ENCODE data around the gene SLC24A3.

SLC24A3 gene

GRCh38 chr20:19241440-19241839 is 29.0 kb downstream of the SLC24A3 start:
- no peak for DNase-seq (ENCODE audit: low spot score)

DNA sequence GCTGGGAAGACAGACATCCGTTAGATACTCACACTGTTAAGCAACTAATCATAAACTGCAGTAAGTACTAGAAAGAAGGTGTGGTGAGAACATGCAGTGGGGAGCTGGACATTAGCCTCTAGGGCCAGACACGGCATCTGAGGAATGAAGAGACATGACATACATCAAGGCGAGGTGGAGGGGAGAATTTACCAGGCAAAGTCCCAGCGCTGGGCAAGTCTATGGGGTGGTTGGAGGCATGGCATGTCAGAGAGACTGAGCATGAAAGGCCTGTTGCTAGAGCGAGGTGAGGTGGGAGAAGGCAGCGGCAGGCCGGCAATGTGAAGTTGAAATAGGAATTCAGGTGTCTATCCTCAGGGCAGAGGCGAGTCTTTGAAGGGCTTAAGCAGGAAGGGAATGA is 31.8 kb downstream of the SLC24A3 start:
- no peak for DNase-seq (ENCODE audit: low spot score)

GRCh38 chr20:19249106-19249879 is 36.9 kb downstream of the SLC24A3 start:
- peak; percentile 6 for DNase-seq (ENCODE audit: low spot score)

DNA sequence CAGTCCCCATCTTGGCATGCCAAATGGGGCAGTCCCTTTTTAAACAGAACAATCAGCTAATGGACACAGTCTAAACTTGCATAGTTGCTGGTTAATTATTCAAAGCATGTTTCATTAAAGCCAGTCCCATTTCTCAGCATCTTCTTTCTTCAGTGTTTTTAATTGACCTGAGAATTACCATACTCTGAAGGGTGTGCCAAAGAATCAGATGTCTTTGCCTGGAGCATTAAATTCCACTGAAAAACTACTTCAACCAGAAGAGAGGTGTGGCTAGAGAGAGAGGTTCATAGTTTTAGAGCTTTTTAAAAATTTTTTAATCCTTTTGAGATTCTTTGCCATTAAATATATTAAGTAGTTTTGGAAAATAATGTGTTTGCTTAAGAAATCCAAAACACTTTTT is 37.9 kb downstream of the SLC24A3 start:
- DNase-seq (ENCODE audit: low spot score) = no peak

DNA sequence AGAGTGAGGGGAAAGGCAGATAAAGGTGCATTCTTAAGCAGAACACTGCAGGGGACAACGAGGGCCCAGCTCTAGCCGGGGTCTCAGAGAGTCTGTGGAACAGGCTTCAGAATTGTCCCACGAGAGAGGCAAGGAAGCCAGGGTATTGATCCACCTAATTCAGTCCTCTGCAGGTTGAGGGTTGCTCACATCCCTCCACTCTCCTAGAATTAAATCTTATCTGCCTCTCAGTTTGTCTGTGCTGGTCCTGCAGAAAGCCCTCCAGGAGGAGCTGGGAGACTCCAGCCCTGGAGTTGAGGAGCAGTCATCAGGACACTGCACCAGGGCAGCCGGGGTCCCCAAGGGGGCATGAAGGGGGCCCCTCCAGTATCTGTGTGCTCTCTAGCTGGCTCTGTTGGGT is 39.1 kb downstream of the SLC24A3 start:
- no peak for DNase-seq (ENCODE audit: low spot score)

DNA sequence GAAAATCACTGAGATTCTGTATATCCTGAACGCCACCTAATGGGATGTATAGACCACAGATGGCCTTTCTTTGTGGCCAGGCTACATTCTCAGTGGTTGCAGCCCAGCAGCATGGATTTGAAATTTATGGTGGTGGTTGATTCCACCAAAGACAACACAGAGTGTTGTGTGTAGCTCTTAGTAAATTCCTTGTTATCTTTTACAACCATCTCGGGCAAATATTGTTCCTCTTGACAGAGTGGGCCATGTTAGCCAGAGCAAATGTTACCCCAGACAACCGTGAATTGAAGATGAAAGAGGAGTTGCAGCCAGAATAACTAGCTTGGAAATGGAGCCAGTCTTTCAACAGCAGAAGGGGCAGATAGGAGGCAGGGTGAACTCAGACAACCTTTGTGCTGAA is 39.5 kb downstream of the SLC24A3 start:
- DNase-seq (ENCODE audit: low spot score) = no peak

DNA sequence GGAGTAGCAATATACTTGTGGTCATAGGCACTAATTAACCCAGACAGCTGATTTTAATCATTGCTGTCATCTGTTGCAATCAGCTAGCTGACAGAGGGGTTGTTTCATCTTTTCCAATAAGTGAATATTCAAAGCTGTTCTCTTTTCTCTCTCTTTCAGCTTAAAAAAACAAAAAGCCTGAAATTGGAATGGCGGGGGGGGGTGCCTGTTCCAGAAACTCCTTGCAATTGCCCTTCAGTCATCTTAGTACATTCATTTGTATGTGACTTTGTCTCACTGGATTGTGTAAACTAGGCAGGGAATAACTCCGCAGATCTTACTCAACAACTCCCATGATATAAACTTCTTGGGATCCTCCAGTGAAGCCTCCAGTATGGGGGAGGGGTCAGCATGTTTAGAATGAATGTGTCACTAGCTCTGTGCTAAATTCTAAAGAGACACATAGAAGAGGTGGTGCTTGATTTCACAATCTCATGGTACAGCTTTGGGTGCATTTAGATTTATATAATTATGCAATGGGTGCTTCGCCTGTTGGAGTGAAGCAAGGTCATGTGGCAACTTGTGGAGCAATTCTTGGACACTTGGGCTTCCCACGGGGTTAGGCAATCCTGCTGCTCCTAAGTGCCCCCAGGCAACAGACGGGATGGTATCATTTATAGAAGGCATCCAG is 40.1 kb downstream of the SLC24A3 start:
- no peak for DNase-seq (ENCODE audit: low spot score)

DNA sequence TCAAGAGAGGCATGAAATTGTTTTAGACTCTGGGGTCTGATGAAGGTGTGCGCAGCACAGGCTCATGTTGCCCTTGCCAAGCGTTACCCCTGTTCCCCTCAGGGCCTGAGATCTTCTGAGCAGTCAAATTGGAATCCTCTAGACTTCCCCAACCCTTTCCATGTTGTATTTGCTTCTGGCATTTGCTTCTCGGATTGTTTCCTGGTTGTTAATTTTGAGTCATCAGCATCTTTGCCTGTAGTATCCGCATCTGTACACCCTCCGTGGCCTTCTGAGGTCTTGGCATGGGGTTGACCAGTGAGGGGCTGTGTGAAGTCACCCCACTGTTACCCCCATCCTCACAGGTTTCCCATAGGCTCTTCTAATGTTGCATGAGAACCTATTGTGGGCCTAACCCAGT is 40.9 kb downstream of the SLC24A3 start:
- DNase-seq (ENCODE audit: low spot score) = no peak

- no peak for DNase-seq (ENCODE audit: low spot score)
These were observed 41.7 kb downstream of the SLC24A3 start for GRCh38 chr20:19253916-19254820.

DNA sequence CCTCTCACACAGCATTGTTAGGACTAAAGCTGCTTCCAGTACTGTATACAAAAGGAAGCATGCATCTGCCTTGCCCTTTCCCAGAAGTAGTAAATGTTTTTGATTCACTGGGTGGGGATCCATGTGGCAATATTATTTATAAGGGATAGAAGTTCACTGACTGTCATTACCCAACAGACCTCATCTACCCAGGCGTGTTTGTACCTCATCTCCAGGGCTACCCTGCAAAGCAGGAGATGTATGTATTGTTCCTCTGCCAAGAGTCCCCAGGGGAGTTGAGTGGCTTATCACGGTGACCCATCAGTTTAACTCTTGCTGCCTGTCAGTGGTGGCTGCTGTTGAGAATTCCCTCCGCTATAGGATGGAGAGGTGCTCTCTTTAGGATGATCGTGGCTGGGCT is 42.5 kb downstream of the SLC24A3 start:
- no peak for DNase-seq (ENCODE audit: low spot score)

DNA sequence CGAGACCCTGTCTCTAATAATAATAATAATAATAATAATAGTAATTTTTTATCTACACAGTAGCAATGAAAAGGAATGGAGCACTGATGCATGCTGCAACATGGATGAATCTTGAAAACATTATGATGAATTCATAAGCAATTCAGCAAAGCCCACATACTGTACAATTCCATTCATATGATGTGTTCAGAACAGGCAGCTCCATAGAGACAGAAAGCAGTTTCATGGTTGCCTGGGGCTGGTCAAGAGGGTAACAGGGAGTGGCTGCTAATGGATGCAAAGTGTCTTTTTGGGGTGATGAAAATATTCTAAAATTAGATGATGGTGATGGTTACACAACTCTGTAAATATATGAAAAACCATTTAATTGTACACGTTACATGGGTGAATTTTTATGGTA is 43.6 kb downstream of the SLC24A3 start:
- no peak for DNase-seq (ENCODE audit: low spot score)

DNA sequence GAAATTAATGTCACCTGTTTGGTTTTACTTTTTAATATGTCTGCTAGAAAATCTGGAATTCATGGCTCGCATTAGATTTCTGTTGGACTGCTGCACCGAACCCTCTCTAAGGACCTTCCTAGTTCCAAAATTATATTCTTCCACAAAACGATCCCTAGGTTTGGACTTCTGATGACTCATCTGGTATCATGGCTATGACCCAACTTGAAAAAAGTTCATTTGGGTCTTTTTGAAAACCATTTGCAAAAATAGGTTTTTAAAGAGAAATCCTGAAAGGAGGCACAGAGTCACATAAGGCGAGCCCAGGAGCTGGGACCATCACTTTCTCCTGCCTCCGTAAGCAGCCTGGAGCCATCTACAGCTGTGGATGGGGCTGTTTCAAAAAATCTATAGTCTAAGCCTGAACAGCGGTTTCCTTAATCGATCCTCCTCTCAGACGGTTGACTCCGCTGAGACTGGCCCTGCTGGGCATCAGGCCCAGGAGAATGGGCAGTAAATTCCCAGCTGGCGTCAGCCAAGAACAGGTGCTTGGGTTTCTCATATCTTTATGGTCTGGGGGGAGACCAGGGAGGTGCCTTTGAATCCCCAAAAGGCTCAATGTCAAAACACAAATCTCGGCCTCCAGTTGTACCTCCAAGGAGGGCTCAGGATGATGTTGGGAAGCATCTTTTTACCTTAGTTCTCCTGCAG is 44.6 kb downstream of the SLC24A3 start:
- DNase-seq (ENCODE audit: low spot score) = no peak

GRCh38 chr20:19257865-19258264 is 45.4 kb downstream of the SLC24A3 start:
- DNase-seq (ENCODE audit: low spot score) = no peak

GRCh38 chr20:19259141-19259591 is 46.7 kb downstream of the SLC24A3 start:
- DNase-seq (ENCODE audit: low spot score) = no peak

DNA sequence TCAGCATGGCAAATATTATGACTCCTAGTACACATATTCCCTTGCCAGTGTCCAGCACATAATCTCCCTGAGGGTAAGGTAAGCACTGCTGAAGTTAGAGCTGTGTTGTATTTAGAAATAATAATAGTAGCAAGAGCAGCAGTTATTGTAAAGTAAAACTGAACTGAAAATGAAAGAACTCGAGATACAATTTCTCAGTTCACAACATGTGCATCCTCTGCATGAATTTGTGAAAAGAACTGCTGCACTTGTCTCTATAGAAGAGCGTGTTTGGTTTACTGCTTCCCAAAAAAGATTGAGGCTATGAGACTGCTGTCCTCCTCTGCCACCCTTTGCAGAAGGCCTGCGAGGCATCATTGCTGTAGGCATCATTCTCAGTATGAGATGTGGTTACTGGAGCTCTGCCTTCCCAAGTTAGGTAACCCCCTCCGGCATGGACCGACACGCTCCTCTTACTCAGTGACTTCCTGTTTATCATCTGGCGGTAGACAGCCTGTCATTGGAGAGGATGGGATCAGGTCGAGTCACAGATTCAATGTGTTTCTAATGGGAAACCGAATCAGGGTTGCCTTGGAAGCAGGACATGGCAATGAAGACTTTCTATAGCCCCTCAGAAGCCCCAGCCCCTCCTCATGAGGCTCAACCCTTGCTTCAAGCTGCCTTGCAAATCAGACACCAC is 48.1 kb downstream of the SLC24A3 start:
- DNase-seq (ENCODE audit: low spot score) = no peak

GRCh38 chr20:19264191-19264590 is 51.7 kb downstream of the SLC24A3 start:
- DNase-seq (ENCODE audit: low spot score) = no peak

- DNase-seq (ENCODE audit: low spot score) = peak; percentile 53
These were observed 53.4 kb downstream of the SLC24A3 start for GRCh38 chr20:19265646-19266374.

GRCh38 chr20:19268426-19268825 is 56.0 kb downstream of the SLC24A3 start:
- DNase-seq (ENCODE audit: low spot score) = no peak

DNA sequence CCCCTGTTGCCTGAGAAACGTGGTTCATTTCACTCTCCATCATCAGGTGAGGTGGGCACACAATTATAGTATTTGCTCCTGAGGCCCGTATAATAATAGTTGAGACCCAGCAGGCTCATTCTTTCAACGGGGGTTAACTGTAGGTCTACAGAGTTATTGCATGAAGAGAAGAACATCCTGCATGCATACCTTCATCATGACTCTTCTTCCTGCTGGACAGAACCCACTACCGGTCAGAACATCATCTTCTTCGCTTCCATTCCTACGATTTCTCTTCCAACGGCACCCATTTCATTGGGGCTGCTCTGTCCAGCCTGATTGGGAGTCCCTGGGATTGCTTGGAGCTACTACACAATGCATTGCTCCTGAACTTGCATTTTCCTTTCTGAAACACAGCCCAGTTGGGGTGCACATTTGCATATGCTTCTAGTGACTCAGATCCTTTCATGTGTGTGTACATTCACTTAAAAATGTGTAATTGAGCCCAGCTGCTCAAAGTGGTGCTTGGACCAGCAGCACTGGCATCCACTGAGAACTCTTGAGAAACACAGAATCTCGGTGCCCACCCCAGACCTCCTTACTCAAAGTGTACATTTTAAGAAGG is 57.4 kb downstream of the SLC24A3 start:
- no peak for DNase-seq (ENCODE audit: low spot score)

Measured in NAMALWA (cell line).